B cell (primary cell): ENCODE data around the gene CMTM3. TPM values are rescaled to one million over a fixed set of nuclear protein-coding genes. Genes with fewer than 3 reads are reported as not detected.

Experiments used
- ATAC-seq: fragments of 200-7000 bp; cut with Tn5 transposase; one replicate; pipeline ENCODE4 v1.10.0; 2021; ENCODE audit warnings: low read depth, mild to moderate bottlenecking, moderate number of reproducible peaks, moderate library complexity
- CTCF ChIA-PET: fragments of 350-600 bp; sonication (Branson Sonifier 250); formaldehyde crosslinking; loops from one replicate; lab custom pipeline; 2021; ENCODE audit warnings: antibody characterized with exemption, inconsistent platforms; lab: Charles Lee
- POLR2A ChIA-PET: fragments of 350-600 bp; sonication (Branson Sonifier 250); formaldehyde crosslinking; loops from one replicate; lab custom pipeline; 2021; ENCODE audit warnings: antibody characterized with exemption; lab: Charles Lee
- DNase-seq: peaks from one replicate; pipeline ENCODE4 v3.0.0; 2013
- H2AFZ ChIP-seq: 2 replicates; pipeline ENCODE4 v1.6.1; 2012; ENCODE audit warnings: mild to moderate bottlenecking, low read depth, low read length; ENCODE audit not compliant: insufficient read depth, poor library complexity, severe bottlenecking
- H3K27ac ChIP-seq, 2 donors: 1 replicate in 1 of 2; 2 replicates in 1 of 2; pipeline ENCODE4 v1.5.1; 2012 to 2013; ENCODE audit warnings: low read length in 2 of 2, mild to moderate bottlenecking in 2 of 2, moderate library complexity in 1 of 2
- H3K27me3 ChIP-seq, 4 experiments: fragments of 200-600 bp in 1 of 4; sonication (generic) in 1 of 4; replicated peaks in 1 of 4; 1 replicate in 2 of 4; 2 replicates in 2 of 4; pipeline versions ENCODE4 v1.6.1 to v1.7.0; 2013 to 2016; ENCODE audit warnings: low read length in 3 of 4, mild to moderate bottlenecking in 2 of 4, mixed read lengths in 1 of 4, moderate library complexity in 1 of 4; ENCODE audit not compliant: insufficient read depth in 4 of 4, control insufficient read depth in 3 of 4; ENCODE audit errors: control extremely low read depth in 1 of 4
- H3K36me3 ChIP-seq, 2 experiments: replicated peaks in 1 of 2; 1 replicate in 1 of 2; 2 replicates in 1 of 2; pipeline versions ENCODE4 v1.6.1 to v1.7.1; 2013; ENCODE audit warnings: low read length in 1 of 2; ENCODE audit not compliant: insufficient read depth in 2 of 2, control insufficient read depth in 1 of 2; ENCODE audit errors: control extremely low read depth in 1 of 2, extremely low read depth in 1 of 2
- H3K4me1 ChIP-seq, 2 donors: fragments of 200-600 bp in 1 of 2; sonication (generic) in 1 of 2; 1 replicate in 1 of 2; 2 replicates in 1 of 2; pipeline versions ENCODE4 v1.5.1 to v1.6.1; 2013 to 2017; ENCODE audit warnings: low read length in 2 of 2; ENCODE audit not compliant: control insufficient read depth in 2 of 2, insufficient read depth in 2 of 2
- H3K4me2 ChIP-seq: replicated peaks from 2 replicates; pipeline ENCODE3; 2012; ENCODE audit warnings: mild to moderate bottlenecking, low read depth, low read length; ENCODE audit not compliant: poor library complexity, severe bottlenecking
- H3K4me3 ChIP-seq, 5 experiments: fragments of 200-600 bp in 1 of 5; sonication (generic) in 1 of 5; 1 replicate in 3 of 5; 2 replicates in 2 of 5; pipeline versions ENCODE4 v1.5.1 to v1.7.0; 2011 to 2016; ENCODE audit warnings: low read length in 4 of 5, mild to moderate bottlenecking in 4 of 5, low read depth in 2 of 5, control low read depth in 1 of 5, moderate library complexity in 1 of 5; ENCODE audit not compliant: insufficient read depth in 1 of 5; ENCODE audit errors: control extremely low read depth in 1 of 5, extremely low read depth in 1 of 5
- H3K79me2 ChIP-seq: fragments of 200-600 bp; sonication (generic); one replicate; pipeline ENCODE4 v1.6.0; 2016; ENCODE audit warnings: low read length; ENCODE audit not compliant: control insufficient read depth, insufficient read depth
- H3K9ac ChIP-seq: fragments of 200-600 bp; sonication (generic); 2 replicates; pipeline ENCODE4 v1.6.1; 2017; ENCODE audit warnings: mild to moderate bottlenecking, low read length, moderate library complexity
- H3K9me3 ChIP-seq, 3 donors: one replicate each; pipeline versions ENCODE4 v1.6.1 to v1.7.1; 2013; ENCODE audit warnings: low read length in 2 of 3; ENCODE audit not compliant: control insufficient read depth in 2 of 3, insufficient read depth in 1 of 3; ENCODE audit errors: control extremely low read depth in 1 of 3
- H4K20me1 ChIP-seq: 2 replicates; pipeline ENCODE4 v1.6.0; 2012; ENCODE audit warnings: mild to moderate bottlenecking, low read length; ENCODE audit not compliant: insufficient read depth, control insufficient read depth, poor library complexity, severe bottlenecking
- H3K27ac Mint-ChIP-seq: one replicate; pipeline ENCODE4 v1.8.0; 2021; ENCODE audit warnings: mixed read lengths
- H3K27me3 Mint-ChIP-seq: one replicate; pipeline ENCODE4 v1.8.0; 2021; ENCODE audit warnings: mixed read lengths
- H3K4me1 Mint-ChIP-seq: one replicate; pipeline ENCODE4 v1.8.0; 2021; ENCODE audit warnings: mixed read lengths
- H3K4me3 Mint-ChIP-seq: one replicate; pipeline ENCODE4 v1.8.0; 2021; ENCODE audit warnings: mixed read lengths
- H3K9me3 Mint-ChIP-seq: one replicate; pipeline ENCODE4 v1.8.0; 2022; ENCODE audit warnings: mixed read lengths; ENCODE audit not compliant: insufficient read depth
- CTCF ChIP-seq: fragments of 200-600 bp; IDR thresholded peaks from one replicate; pipeline ENCODE4 v1.8.0; 2022; ENCODE audit warnings: antibody characterized with exemption, mild to moderate bottlenecking
- EZH2 ChIP-seq: IDR thresholded peaks from 2 replicates; pipeline ENCODE4 v1.6.1; 2012; ENCODE audit warnings: borderline replicate concordance, low read depth, mild to moderate bottlenecking, moderate library complexity, low read length; ENCODE audit not compliant: insufficient read depth, poor library complexity, severe bottlenecking
- WGBS: methylation state at CpG from one replicate; pipeline ENCODE4 v1.1.5; 2013; ENCODE audit warnings: missing lambda C conversion rate; ENCODE audit not compliant: insufficient coverage; 5-methylcytosine and 5-hydroxymethylcytosine counted together
- intact Hi-C: fragments of 100-400 bp; cut with micrococcal nuclease; formaldehyde crosslinking; loops from one replicate; pipeline ENCODE4 v1.10.0; 2022
- polyA plus RNA-seq: library from polyadenylated mRNA; depleted of rRNA; stranded (reverse); fragments of >200 nt; gene quantifications from 2 replicates; pipeline ENCODE4 v1.2.3, GENCODE V29; 2012
- total RNA-seq, 2 donors: library from RNA; stranded (reverse); fragments of 120-200 nt in 1 of 2; gene quantifications; 1 replicate in 1 of 2; 2 replicates in 1 of 2; pipeline versions ENCODE4 v1.2.3 to v1.2.4, GENCODE V29; 2013 to 2022

CMTM3 gene
- total and polyA plus RNA-seq, 2 donors (not counting 1 experiment from before 2014, with no cell fraction given), result 7.5 to 8.7 TPM

GRCh38 chr16:66605177-66605978 is 874 bp downstream of the CMTM3 start:
- intact Hi-C loops, result loop anchor here (2.0 to 5.0 kb wide), 6 partner anchors 17 to 267 kb away; partner anchors contain the start of genes CMTM4 and DYNC1LI2
- ATAC-seq, result peak; percentile 14
- 3% methylated on average over 44 of the region's 61 CpGs for WGBS

More at GRCh38 chr16:66605177-66605978, 874 bp downstream of the CMTM3 start:
- no peaks in the 10 kb centered on the region for H3K79me2 ChIP-seq
- peaks cover 39 to 47% of the 10 kb centered on the region in 2 donors for H3K4me1 ChIP-seq
- H3K4me3 Mint-ChIP-seq, result peak overlapping the region; percentile 82
- no peak overlapping the region for H3K27ac Mint-ChIP-seq
- H3K4me1 Mint-ChIP-seq, result peaks cover 38% of the 10 kb centered on the region
- H3K36me3 ChIP-seq, result peaks cover 0 to 4% of the 10 kb centered on the region in 2 experiments
- peaks cover 32% of the 10 kb centered on the region for H3K27me3 Mint-ChIP-seq
- DNase-seq, result peak; percentile 46
- H3K9me3 ChIP-seq, result peaks cover 2 to 20% (median 15%) of the 10 kb centered on the region in 3 donors
- H3K4me3 ChIP-seq, result peak overlapping the region in 4 of 5 experiments; percentile 57 to 75 (median 62)
- H2AFZ ChIP-seq, result peak overlapping the region; percentile 81
- peaks cover 6% of the 10 kb centered on the region for H3K9me3 Mint-ChIP-seq
- H3K9ac ChIP-seq, result peak overlapping the region; percentile 70
- peak overlapping the region in 1 of 2 donors; percentile 21 for H3K27ac ChIP-seq
- peak overlapping the region; percentile 96 for H3K4me2 ChIP-seq
- POLR2A ChIA-PET, result no interaction called here
- CTCF ChIA-PET, result interaction anchor here (1.4 to 3.3 kb wide), 2 partner anchors 129 to 200 kb away, joined by 5 to 20 read pairs; no protein-coding TSS in a partner anchor
- TF ChIP-seq CTCF (no peak), EZH2 (no peak)
- peaks cover 0 to 49% (median 21%) of the 10 kb centered on the region in 4 experiments for H3K27me3 ChIP-seq
- H4K20me1 ChIP-seq, result peaks cover 36% of the 10 kb centered on the region
